ENCODE measurements around the gene POTEF.
"Not testable (repeated sequence)": the region's sequence is repeated elsewhere in the genome, so short reads cannot be mapped to it uniquely, and the experiment has no call there.

The POTEF gene

GRCh38 chr2:130138841-130139251 lies 9.8 kb upstream of the POTEF start:
- not testable (repeated sequence) for H3K9ac ChIP-seq (ENCODE audit: low read length); H3K4me1 ChIP-seq (ENCODE audit: insufficient read depth, low read length); H3K27me3 ChIP-seq (ENCODE audit: control insufficient read depth in 1 of 2, insufficient read depth in 2 of 2, low read length in 2 of 2); H3K27ac ChIP-seq (ENCODE audit: low read depth, low read length); H3K9me3 ChIP-seq (ENCODE audit: low read length); H3K36me3 ChIP-seq (ENCODE audit: insufficient read depth, low read length); H3K4me3 ChIP-seq (ENCODE audit: low read depth in 1 of 2, low read length in 2 of 2)

DNA sequence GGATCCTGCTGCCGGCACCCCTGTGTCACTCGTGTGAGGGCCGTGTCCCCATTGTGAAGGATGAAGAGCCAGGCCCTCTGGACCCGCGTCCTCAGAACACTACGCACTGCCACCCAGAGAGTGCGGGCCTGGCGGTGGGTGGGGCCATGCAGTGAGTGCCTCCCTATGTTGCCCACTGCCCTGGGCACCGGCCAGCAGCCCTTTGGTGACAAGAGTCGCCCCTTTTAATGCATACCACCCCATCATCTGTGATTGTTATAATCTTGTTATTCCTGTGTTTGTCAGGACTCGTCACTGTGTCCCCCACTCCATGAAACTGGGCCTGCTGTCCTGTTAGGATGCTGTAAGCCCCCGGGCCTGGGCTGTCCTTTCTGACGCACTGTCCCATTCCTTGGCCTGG lies 9.3 kb upstream of the POTEF start:
- not testable (repeated sequence) for H3K9ac ChIP-seq (ENCODE audit: low read length); H3K9me3 ChIP-seq (ENCODE audit: low read length); H3K27ac ChIP-seq (ENCODE audit: low read depth, low read length); H3K36me3 ChIP-seq (ENCODE audit: insufficient read depth, low read length); H3K4me1 ChIP-seq (ENCODE audit: insufficient read depth, low read length); H3K27me3 ChIP-seq (ENCODE audit: control insufficient read depth in 1 of 2, insufficient read depth in 2 of 2, low read length in 2 of 2); H3K4me3 ChIP-seq (ENCODE audit: low read depth in 1 of 2, low read length in 2 of 2)

DNA sequence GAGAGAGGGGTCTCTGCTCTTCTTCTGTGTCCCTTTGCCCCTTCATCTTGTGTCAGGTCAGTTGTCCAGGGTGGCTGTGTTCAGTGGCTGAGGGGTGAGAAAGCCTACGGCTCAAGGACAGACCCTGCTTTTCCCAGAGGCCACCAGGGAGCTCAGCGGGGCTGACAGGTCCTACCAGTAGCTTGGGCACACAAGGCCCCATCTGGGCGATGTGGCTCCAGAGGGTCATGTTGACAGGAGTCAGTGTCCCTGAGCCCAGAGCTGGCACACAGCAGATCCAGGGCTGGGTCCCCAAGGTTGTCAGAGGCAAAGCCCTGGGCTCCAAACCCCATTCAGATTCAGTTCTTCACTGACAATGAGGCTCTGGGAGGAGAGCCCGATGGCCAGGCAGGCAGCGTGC lies 8.1 kb upstream of the POTEF start:
- not testable (repeated sequence) for H3K9ac ChIP-seq (ENCODE audit: low read length); H3K4me1 ChIP-seq (ENCODE audit: insufficient read depth, low read length); H3K4me3 ChIP-seq (ENCODE audit: low read depth in 1 of 2, low read length in 2 of 2); H3K27me3 ChIP-seq (ENCODE audit: control insufficient read depth in 1 of 2, insufficient read depth in 2 of 2, low read length in 2 of 2); H3K9me3 ChIP-seq (ENCODE audit: low read length); H3K36me3 ChIP-seq (ENCODE audit: insufficient read depth, low read length); H3K27ac ChIP-seq (ENCODE audit: low read depth, low read length)

DNA sequence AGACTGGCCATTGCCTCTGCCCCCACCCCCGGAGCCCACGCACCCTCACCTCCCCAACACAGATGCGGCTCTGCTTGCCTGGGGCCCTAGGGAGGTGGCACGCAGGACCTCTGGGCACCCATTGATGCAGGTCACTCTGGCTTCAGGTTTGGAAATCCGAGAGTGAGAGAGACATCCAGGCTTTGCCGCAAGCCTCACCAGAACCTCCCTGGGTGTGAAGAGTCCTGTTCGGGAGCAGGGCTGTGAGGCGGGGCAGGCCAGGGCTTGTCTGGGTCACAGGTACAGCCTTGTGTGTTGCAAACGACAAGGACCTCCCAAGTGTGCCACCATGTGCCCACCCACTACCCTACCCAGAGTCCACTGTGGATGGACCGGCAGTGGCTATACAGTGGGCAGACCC lies 7.5 kb upstream of the POTEF start:
- H3K4me3 ChIP-seq (ENCODE audit: low read depth in 1 of 2, low read length in 2 of 2); H3K9me3 ChIP-seq (ENCODE audit: low read length); H3K9ac ChIP-seq (ENCODE audit: low read length); H3K4me1 ChIP-seq (ENCODE audit: insufficient read depth, low read length); H3K27me3 ChIP-seq (ENCODE audit: control insufficient read depth in 1 of 2, insufficient read depth in 2 of 2, low read length in 2 of 2); H3K27ac ChIP-seq (ENCODE audit: low read depth, low read length); H3K36me3 ChIP-seq (ENCODE audit: insufficient read depth, low read length): not testable (repeated sequence)

- no peak overlapping the region for H3K4me3 ChIP-seq (ENCODE audit: low read depth in 1 of 2, low read length in 2 of 2)
- no peak overlapping the region for H3K27ac ChIP-seq (ENCODE audit: low read depth, low read length)
- H3K9ac ChIP-seq (ENCODE audit: low read length): no peak overlapping the region
These were observed 6.9 kb upstream of the POTEF start for GRCh38 chr2:130135692-130136541.

GRCh38 chr2:130128464-130128863 lies 558 bp downstream of the POTEF start:
- H3K27ac ChIP-seq (ENCODE audit: low read depth, low read length); H3K4me3 ChIP-seq (ENCODE audit: low read depth in 1 of 2, low read length in 2 of 2); H3K9ac ChIP-seq (ENCODE audit: low read length); H3K27me3 ChIP-seq (ENCODE audit: control insufficient read depth in 1 of 2, insufficient read depth in 2 of 2, low read length in 2 of 2); H3K9me3 ChIP-seq (ENCODE audit: low read length); H3K36me3 ChIP-seq (ENCODE audit: insufficient read depth, low read length); H3K4me1 ChIP-seq (ENCODE audit: insufficient read depth, low read length): not testable (repeated sequence)

More at GRCh38 chr2:130135692-130136541, 6.9 kb upstream of the POTEF start:
- no peaks in the 10 kb centered on the region for H3K36me3 ChIP-seq (ENCODE audit: insufficient read depth, low read length)
- no peaks in the 10 kb centered on the region for H3K9me3 ChIP-seq (ENCODE audit: low read length)
- H3K4me1 ChIP-seq (ENCODE audit: insufficient read depth, low read length): no peaks in the 10 kb centered on the region
- no peaks in the 10 kb centered on the region for H3K27me3 ChIP-seq (ENCODE audit: control insufficient read depth in 1 of 2, insufficient read depth in 2 of 2, low read length in 2 of 2)

DNA sequence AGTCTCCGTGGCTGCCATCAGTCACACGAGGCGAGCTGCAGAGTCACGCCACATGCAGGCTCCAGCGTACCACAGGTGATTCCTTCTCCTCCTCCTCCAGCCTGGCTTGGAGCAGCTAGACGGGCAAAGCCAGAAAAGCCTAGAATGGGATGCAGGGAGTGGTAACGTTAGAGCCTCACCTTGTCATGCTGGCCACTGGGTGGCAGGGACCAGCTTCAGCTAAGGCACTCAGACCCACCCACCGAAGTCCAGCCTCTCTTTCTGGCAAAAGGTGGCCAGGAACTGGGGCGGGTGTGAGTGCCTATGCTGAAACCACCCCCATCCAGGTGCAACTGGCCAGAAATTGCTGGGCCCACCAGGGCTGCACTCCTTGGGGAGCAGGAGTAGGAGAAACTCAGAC lies 1.3 kb downstream of the POTEF start:
- H3K4me1 ChIP-seq (ENCODE audit: insufficient read depth, low read length); H3K4me3 ChIP-seq (ENCODE audit: low read depth in 1 of 2, low read length in 2 of 2); H3K36me3 ChIP-seq (ENCODE audit: insufficient read depth, low read length); H3K27me3 ChIP-seq (ENCODE audit: control insufficient read depth in 1 of 2, insufficient read depth in 2 of 2, low read length in 2 of 2); H3K9ac ChIP-seq (ENCODE audit: low read length); H3K27ac ChIP-seq (ENCODE audit: low read depth, low read length); H3K9me3 ChIP-seq (ENCODE audit: low read length): not testable (repeated sequence)

- H3K9me3 ChIP-seq (ENCODE audit: low read length); H3K9ac ChIP-seq (ENCODE audit: low read length); H3K36me3 ChIP-seq (ENCODE audit: insufficient read depth, low read length); H3K4me1 ChIP-seq (ENCODE audit: insufficient read depth, low read length); H3K4me3 ChIP-seq (ENCODE audit: low read depth in 1 of 2, low read length in 2 of 2); H3K27ac ChIP-seq (ENCODE audit: low read depth, low read length); H3K27me3 ChIP-seq (ENCODE audit: control insufficient read depth in 1 of 2, insufficient read depth in 2 of 2, low read length in 2 of 2): not testable (repeated sequence)
These were observed 8.1 kb downstream of the POTEF start for GRCh38 chr2:130120924-130121323.

DNA sequence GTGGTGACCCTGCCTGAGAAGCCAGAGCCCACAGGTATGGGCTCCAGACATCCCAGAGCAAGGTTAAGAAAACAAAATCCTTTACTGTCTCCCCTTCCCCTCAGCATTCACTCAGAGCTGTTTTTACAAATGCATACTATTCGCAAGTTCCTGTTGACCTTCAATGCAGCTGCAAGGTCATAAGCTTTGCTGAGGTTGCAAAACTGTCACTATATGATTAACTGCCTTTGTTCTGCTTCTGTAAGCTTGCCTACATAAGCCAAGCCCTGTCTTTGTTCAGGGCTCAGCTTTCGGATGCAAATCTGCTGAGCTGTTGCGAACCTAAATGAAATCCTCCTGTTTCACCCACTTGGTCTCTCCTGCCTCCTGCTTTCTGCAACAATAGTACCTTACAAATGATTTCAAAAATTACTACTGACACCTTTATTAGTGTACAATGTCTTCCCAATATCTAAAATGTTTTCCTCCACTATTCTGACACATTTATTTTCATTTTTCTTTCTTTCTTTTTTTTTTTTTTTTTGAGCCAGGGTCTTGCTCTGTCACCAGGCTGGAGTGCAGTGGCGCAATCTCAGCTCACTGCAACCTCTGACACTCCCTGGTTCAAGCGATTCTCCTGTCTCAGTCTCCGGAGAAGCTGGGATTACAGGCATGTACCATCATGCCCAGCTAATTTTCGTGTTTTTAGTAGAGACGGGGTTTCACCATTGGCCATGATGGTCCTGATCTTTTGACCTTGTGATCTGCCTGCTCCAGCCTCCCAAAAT lies 26.2 kb downstream of the POTEF start:
- H3K27me3 ChIP-seq (ENCODE audit: control insufficient read depth in 1 of 2, insufficient read depth in 2 of 2, low read length in 2 of 2); H3K4me1 ChIP-seq (ENCODE audit: insufficient read depth, low read length); H3K27ac ChIP-seq (ENCODE audit: low read depth, low read length); H3K9ac ChIP-seq (ENCODE audit: low read length); H3K9me3 ChIP-seq (ENCODE audit: low read length); H3K4me3 ChIP-seq (ENCODE audit: low read depth in 1 of 2, low read length in 2 of 2); H3K36me3 ChIP-seq (ENCODE audit: insufficient read depth, low read length): not testable (repeated sequence)

DNA sequence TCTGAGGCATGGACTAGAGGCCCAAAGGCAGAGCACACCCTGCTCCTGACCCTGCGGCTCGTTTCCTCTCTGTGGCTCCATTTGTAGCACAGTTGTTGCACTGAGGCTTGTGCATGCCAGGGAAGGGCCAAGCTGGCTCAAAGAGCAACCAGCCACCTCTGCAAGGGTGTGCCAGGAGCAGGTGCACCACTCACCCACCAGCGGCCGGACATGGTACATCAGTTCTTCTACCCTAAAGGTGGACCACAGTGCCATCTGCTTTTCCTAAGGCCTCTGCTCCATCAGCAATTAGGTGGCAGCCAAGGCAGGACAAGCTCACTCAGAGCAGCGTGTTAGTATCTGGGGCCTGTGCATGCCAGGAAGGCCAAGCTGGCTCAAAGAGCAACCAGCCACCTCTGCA lies 66.4 kb downstream of the POTEF start:
- not testable (repeated sequence) for H3K36me3 ChIP-seq (ENCODE audit: insufficient read depth, low read length); H3K27me3 ChIP-seq (ENCODE audit: control insufficient read depth in 1 of 2, insufficient read depth in 2 of 2, low read length in 2 of 2); H3K4me3 ChIP-seq (ENCODE audit: low read depth in 1 of 2, low read length in 2 of 2); H3K27ac ChIP-seq (ENCODE audit: low read depth, low read length); H3K9ac ChIP-seq (ENCODE audit: low read length); H3K4me1 ChIP-seq (ENCODE audit: insufficient read depth, low read length); H3K9me3 ChIP-seq (ENCODE audit: low read length)

DNA sequence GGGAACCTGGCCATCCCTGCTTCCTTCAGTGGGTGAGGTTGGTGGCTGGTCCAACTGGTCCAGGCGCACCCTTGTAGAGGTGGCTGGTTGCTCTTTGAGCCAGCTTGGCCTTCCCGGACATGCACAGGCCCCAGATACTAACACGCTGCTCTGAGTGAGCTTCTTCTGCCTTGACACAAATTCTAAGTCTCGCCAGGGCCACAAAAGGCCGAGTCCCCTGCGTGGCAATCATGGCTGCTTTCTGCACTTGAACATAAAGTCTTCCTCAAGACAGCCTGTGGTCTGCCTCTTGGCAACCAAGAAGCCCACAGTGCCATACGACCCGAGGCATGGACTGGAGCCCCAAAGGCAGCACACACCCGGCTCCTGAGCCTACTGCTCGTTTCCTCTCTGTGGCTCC lies 69.0 kb downstream of the POTEF start:
- not testable (repeated sequence) for H3K9me3 ChIP-seq (ENCODE audit: low read length); H3K9ac ChIP-seq (ENCODE audit: low read length); H3K27me3 ChIP-seq (ENCODE audit: control insufficient read depth in 1 of 2, insufficient read depth in 2 of 2, low read length in 2 of 2); H3K36me3 ChIP-seq (ENCODE audit: insufficient read depth, low read length); H3K27ac ChIP-seq (ENCODE audit: low read depth, low read length); H3K4me1 ChIP-seq (ENCODE audit: insufficient read depth, low read length); H3K4me3 ChIP-seq (ENCODE audit: low read depth in 1 of 2, low read length in 2 of 2)

- not testable (repeated sequence) for H3K9me3 ChIP-seq (ENCODE audit: low read length); H3K4me3 ChIP-seq (ENCODE audit: low read depth in 1 of 2, low read length in 2 of 2); H3K4me1 ChIP-seq (ENCODE audit: insufficient read depth, low read length); H3K9ac ChIP-seq (ENCODE audit: low read length); H3K27me3 ChIP-seq (ENCODE audit: control insufficient read depth in 1 of 2, insufficient read depth in 2 of 2, low read length in 2 of 2); H3K36me3 ChIP-seq (ENCODE audit: insufficient read depth, low read length); H3K27ac ChIP-seq (ENCODE audit: low read depth, low read length)
These were observed 72.7 kb downstream of the POTEF start for GRCh38 chr2:130056336-130056735.

Data from muscle layer of colon (tissue), 2 donors.